ENCODE data around the gene LCP1. TPM values are rescaled to one million over a fixed set of nuclear protein-coding genes. Genes with fewer than 3 reads are reported as not detected.

LCP1 gene
- total and polyA plus RNA-seq, 9 of the 15 experiments (the other 6 are each of a cell fraction or from before 2014, with no cell fraction given) = 83.0 to 255 (median 163) TPM

- no peaks in the 10 kb centered on the region for H3K9me1 ChIP-seq (ENCODE audit: control insufficient read depth, insufficient read depth, low read length)
- no peak overlapping the region for H3K4me2 ChIP-seq (ENCODE audit: insufficient read depth, low read length)
- ATAC-seq (no peak), DNase-seq (ENCODE audit: extremely low read depth in 1 of 4, low spot score in 3 of 4) (no peak), FAIRE-seq (no peak)
- POLR2A ChIA-PET = interaction anchor here (1.2 kb wide), 1 partner anchor 11 kb away, joined by 3 read pairs; no protein-coding TSS in a partner anchor
- H4K20me1 ChIP-seq (replicated peaks; ENCODE audit: control insufficient read depth, insufficient read depth, low read length) = no peaks in the 10 kb centered on the region
- no peaks in the 10 kb centered on the region for H3K36me3 ChIP-seq (ENCODE audit: control insufficient read depth, insufficient read depth, low read length)
- CTCF ChIA-PET (ENCODE audit: low intra/inter-chr PET ratio) = no interaction called here
- no peak overlapping the region for H3K9ac ChIP-seq (ENCODE audit: insufficient read depth in 1 of 2, low read depth in 2 of 2, low read length in 2 of 2)
- H3K27me3 ChIP-seq (ENCODE audit: control insufficient read depth in 2 of 2, insufficient read depth in 2 of 2, low read length in 2 of 2) = no peaks in the 10 kb centered on the region
- in situ Hi-C loops (cut with MboI) = no loop called here
- 0% methylated on average over 1 of the region's 1 CpG for WGBS (ENCODE audit: insufficient coverage, low coverage, missing lambda C conversion rate)
- no peak overlapping the region for H3K4me3 ChIP-seq
- no peaks in the 10 kb centered on the region for H3K79me2 ChIP-seq (ENCODE audit: control insufficient read depth, insufficient read depth, low read length)
- intact Hi-C loops (cut with micrococcal nuclease) = no loop called here
- H3K9me3 ChIP-seq (replicated peaks; ENCODE audit: control insufficient read depth, insufficient read depth, low read depth, low read length) = no peaks in the 10 kb centered on the region
- H3K27ac ChIP-seq (ENCODE audit: extremely low read depth, low read depth, low read length) = no peak overlapping the region
- TF ChIP-seq ZNF253 (CRISPR knock-in tag; conservative IDR thresholded peaks at IDR 0.05) = no peak
- TF ChIP-seq, protein P1, sequence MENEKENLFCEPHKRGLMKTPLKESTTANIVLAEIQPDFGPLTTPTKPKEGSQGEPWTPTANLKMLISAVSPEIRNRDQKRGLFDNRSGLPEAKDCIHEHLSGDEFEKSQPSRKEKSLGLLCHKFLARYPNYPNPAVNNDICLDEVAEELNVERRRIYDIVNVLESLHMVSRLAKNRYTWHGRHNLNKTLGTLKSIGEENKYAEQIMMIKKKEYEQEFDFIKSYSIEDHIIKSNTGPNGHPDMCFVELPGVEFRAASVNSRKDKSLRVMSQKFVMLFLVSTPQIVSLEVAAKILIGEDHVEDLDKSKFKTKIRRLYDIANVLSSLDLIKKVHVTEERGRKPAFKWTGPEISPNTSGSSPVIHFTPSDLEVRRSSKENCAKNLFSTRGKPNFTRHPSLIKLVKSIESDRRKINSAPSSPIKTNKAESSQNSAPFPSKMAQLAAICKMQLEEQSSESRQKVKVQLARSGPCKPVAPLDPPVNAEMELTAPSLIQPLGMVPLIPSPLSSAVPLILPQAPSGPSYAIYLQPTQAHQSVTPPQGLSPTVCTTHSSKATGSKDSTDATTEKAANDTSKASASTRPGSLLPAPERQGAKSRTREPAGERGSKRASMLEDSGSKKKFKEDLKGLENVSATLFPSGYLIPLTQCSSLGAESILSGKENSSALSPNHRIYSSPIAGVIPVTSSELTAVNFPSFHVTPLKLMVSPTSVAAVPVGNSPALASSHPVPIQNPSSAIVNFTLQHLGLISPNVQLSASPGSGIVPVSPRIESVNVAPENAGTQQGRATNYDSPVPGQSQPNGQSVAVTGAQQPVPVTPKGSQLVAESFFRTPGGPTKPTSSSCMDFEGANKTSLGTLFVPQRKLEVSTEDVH (IDR thresholded peaks at IDR 0.05; ENCODE audit: low read depth, partially characterized antibody) = no peak
- no peak for TF ChIP-seq PRMT5 (CRISPR knock-in tag; IDR thresholded peaks at IDR 0.05)
- no peak for TF ChIP-seq ZNF354B (CRISPR knock-in tag; IDR thresholded peaks at IDR 0.05)
- no peak for TF ChIP-seq RB1 (IDR thresholded peaks at IDR 0.05; ENCODE audit: low read depth)
- H2AFZ ChIP-seq (ENCODE audit: low read depth, low read length) = no peak overlapping the region
- H3K4me1 ChIP-seq (replicated peaks in 1 of 2; ENCODE audit: control insufficient read depth in 2 of 2, insufficient read depth in 2 of 2, low read length in 2 of 2) = peaks cover 0 to 5% of the 10 kb centered on the region in 2 experiments; a peak in 3 of 5 replicates
- BruUV-seq (replicated peaks) = no TSS peak
These were observed 24.2 kb upstream of the LCP1 start for GRCh38 chr13:46206143-46206542.

Measured in K562 (cell line).